HS-5 (cell line): Measurements from ENCODE around the gene LGALS7.

Experiments used
- DNase-seq: peaks from one replicate; pipeline ENCODE4 v3.0.0-alpha.2; 2012; ENCODE audit warnings: low read depth

The LGALS7 gene

DNA sequence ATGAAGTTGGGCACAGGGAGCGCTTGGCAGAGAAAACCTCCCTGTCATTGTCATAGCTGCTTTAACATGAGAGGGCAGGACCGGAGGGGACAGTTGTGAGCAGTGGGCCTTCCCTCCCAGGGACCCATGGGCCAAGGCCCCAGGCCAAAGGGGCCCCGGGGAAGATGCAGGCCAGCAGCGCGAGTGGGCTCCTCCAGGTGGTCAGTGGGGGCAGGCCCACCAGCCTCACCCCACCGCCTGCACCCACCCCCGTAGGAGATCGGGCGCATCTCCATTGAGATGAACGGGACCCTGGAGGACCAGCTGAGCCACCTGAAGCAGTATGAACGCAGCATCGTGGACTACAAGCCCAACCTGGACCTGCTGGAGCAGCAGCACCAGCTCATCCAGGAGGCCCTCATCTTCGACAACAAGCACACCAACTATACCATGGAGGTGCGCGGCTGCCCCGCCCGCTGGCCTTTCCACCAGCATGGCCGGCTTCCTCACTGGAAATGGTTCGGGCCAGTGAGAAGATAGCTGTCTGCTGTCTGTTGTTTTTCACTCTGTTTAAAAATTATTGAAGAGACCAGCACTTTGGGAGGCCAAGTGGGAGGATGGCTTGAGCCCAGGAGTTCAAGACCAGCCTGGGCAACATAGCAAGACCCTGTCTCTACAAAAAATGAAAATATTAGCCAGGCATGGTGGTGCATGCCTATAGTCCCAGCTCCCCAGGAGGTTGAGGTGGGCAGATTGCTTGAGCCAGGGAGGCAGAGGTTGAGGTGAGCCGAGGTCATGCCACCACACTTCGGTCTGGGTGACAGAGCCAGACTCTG, 47.6 kb downstream of the LGALS7 start:
- no peak for DNase-seq

DNA sequence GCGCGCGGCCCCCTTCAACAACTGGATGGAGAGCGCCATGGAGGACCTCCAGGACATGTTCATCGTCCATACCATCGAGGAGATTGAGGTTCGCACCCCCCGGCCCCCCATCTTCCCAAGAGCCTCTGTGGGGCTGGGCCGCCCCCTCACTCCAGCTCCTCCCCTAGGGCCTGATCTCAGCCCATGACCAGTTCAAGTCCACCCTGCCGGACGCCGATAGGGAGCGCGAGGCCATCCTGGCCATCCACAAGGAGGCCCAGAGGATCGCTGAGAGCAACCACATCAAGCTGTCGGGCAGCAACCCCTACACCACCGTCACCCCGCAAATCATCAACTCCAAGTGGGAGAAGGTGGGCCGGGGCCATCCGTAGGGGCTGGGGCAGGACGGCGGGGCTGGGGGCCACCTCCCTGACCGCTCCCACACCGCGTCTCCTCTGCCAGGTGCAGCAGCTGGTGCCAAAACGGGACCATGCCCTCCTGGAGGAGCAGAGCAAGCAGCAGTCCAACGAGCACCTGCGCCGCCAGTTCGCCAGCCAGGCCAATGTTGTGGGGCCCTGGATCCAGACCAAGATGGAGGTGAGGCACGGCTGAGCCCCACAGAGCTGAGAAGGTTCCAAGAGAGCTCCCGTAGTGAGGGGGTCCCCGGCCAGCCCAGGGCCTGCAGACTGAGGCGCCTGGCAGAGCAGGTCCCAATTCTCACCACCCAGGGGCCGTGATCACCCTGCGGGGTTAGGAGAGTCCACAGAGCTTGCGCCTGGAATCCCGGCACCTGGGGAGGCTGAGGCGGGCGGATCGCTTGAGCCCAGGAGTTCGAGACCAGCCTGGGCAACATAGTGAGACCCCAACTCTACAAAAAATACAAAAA, 49.1 kb downstream of the LGALS7 start:
- no peak for DNase-seq

DNA sequence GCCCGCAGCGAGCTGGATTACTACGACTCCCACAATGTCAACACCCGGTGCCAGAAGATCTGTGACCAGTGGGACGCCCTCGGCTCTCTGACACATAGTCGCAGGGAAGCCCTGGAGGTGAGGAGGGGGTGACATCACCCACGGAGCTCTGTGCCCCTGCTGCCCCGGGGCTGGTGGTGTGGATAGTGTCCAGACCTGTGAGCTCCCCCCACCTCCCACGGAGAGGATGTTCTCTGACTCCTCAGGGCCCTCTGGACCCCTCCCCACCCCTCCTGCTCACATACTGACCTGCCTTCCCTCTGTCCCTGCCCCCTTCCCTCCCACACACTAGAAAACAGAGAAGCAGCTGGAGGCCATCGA, 49.7 kb downstream of the LGALS7 start:
- DNase-seq = no peak

DNA sequence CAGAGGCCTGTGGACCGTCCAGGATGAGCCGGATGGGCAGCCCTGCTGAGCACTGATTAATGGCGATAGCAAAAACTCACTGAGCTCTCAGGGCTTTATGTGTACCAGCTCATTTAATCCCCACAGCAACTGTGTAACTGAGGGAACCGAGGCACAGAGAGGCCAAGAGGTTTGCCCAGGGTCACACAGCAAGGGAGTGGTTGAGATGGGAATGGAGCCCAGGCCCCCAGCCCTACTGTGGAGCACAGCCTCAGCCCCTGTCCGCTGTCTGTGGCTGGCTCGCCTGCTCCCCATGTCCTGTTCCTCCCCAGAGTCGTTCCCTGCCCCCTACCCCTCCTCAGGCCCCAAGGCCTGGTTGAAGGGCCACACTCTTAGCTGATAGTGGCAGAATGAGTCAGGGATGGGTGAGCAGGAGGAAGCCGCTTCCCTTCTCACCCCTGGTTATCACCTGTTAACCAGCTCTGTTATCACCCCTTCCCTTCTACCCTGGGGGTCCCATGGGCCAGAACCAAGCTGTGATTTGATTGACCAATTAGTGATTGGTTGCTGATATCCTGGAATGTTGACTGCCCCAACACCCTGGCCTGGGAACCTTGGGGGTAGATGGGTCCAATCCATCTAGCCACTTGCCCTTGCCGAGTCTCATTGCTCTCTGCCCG, 50.2 kb downstream of the LGALS7 start:
- DNase-seq = no peak

DNA sequence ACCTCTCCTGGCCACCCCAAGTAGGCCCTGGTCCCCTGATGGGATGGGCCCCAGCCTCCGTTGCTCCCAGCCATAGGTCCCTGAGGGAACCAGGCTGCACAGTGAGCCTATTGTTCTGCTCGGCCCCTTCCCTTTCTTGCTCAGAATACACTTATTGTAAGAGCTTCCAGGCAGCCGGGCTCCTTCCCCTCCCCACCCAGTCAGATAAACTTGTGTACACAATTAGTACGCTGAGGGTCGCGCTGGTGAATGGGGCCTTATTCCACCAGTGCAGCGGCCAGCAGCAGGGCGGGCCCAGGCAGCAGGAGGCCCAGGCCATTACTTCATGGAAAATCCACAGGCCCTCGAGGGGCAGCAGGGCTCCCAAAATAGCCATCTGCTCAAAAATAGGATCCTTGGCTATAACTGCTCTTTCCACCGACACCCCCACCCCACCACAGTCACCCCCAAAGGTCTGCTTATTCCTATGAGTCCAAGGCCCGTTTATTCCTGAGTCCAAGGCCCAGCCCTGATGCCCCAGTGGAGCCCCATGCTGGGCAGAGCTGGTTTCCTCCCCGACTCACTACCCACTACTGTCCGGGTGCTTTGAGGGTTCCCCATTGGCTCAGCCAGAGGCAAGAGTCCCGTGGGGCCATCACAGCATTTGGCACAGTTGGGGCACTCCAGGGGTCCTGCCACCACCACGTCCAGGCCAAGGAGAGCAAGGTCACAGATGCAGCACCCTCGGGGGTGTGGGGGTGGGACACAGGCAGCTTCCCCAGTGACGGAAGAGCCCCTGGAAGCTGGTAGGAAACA, 51.1 kb downstream of the LGALS7 start:
- no peak for DNase-seq

DNA sequence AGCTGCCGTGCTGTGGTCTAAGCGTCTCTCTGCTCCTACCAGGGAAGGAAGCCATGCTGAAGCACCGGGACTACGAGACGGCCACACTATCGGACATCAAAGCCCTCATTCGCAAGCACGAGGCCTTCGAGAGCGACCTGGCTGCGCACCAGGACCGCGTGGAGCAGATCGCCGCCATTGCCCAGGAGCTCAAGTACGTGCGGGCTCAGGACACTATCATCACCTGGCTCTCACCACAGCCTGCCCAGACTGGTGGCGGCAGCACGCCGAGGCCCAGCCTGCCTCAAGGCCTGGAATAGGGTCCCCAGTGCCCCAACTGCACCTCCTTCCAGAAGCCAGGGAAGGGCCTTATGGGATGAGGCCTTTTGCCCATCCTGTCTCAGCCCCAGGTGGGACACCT, 51.8 kb downstream of the LGALS7 start:
- DNase-seq = no peak
